Pancreas (tissue), 10 donors: ENCODE results near the gene KANK3. TPM values are rescaled to one million over a fixed set of nuclear protein-coding genes. Genes with fewer than 3 reads are reported as not detected.

Experiments
- ATAC-seq, 4 donors: fragments of 200-7000 bp; cut with Tn5 transposase; one replicate each; pipeline versions ENCODE4 v1.8.0 to v1.9.1; 2020; ENCODE audit warnings: mild to moderate bottlenecking in 4 of 4, moderate library complexity in 4 of 4
- DNase-seq, 6 donors: peaks; one replicate each; pipeline ENCODE4 v3.0.0-alpha.2; 2020
- FAIRE-seq: peaks from 2 replicates; lab custom pipeline; 2012; peaks lifted over from hg19 to GRCh38; lab: Jason Lieb, UNC
- H3K27ac ChIP-seq, 4 donors: fragments of 200-600 bp; sonication (generic); 1 replicate in 3 of 4; 2 replicates in 1 of 4; pipeline versions ENCODE4 v1.5.0 to v1.8.0; 2020
- H3K27me3 ChIP-seq, 4 donors: fragments of 200-600 bp; one replicate each; pipeline ENCODE4 v1.8.0; 2021
- H3K36me3 ChIP-seq, 3 donors: fragments of 200-600 bp; sonication (generic) in 1 of 3; one replicate each; pipeline versions ENCODE4 v1.5.0 to v1.8.0; 2020 to 2021
- H3K4me1 ChIP-seq, 3 donors: fragments of 200-600 bp; one replicate each; pipeline ENCODE4 v1.8.0; 2021
- H3K4me3 ChIP-seq, 4 donors: fragments of 200-600 bp; sonication (generic) in 2 of 4; one replicate each; pipeline versions ENCODE4 v1.5.0 to v1.8.0; 2020 to 2021
- H3K9me3 ChIP-seq, 4 donors: fragments of 200-600 bp; one replicate each; pipeline ENCODE4 v1.8.0; 2021
- CTCF ChIP-seq, 4 donors: fragments of 200-600 bp; sonication (generic) in 3 of 4; IDR thresholded peaks; one replicate each; pipeline versions ENCODE4 v1.5.0 to v1.8.0; 2021; ENCODE audit warnings: antibody characterized with exemption in 4 of 4
- WGBS, 2 donors: extraction: QIAGEN DNeasy Blood & Tissue Kit; methylation state at CpG; one replicate each; pipeline ENCODE4 v1.1.7; 2013; 5-methylcytosine and 5-hydroxymethylcytosine counted together
- intact Hi-C, 3 donors: fragments of 100-400 bp; cut with DNase I; formaldehyde crosslinking; loops; one replicate each; pipeline versions ENCODE4 v1.11.1 to v1.14.2; 2022
- polyA plus RNA-seq, 2 donors: library from polyadenylated mRNA; stranded (reverse); fragments of 200-250 nt; gene quantifications; one replicate each; pipeline ENCODE4 v1.2.3, GENCODE V29; 2013
- total RNA-seq, 6 donors: library from RNA; stranded (reverse); fragmentation: NEBNext Ultra II Directional in 4 of 6; extraction: Animal tissue kit (Norgen Biotek cat#: 25700) in 4 of 6; gene quantifications; one replicate each; pipeline versions ENCODE4 v1.2.1 to v1.2.4, GENCODE V29; 2021 to 2023
- donor health status: healthy with polysubstance abuse.
- donor health status: DM: no; HTN: no; CAD: no; lungs with moderate emphysema.
- donor health status: DM: no; HTN: no; CAD: no.
- donor health status: control.
- donor health status: control.
- donor health status: Bipolar disorder and iron deficiency.
- donor health status: DM: yes; HTN: yes; CAD: no.
- donor health status: DM: no; HTN: no; CAD: no.
- donor health status: DM: no; HTN: no; CAD: no.
- donor health status: DM: yes; HTN: yes; CAD: no.

KANK3 gene
- total and polyA plus RNA-seq, 8 donors = 1.7 to 17.9 (median 2.0) TPM

GRCh38 chr19:8371011-8371804, 28.1 kb upstream of the KANK3 start:
- no peaks in the 10 kb centered on the region for H3K9me3 ChIP-seq
- peak in 4 of 6 donors; percentile 4 to 65 (median 34) for DNase-seq
- H3K27ac ChIP-seq = peak overlapping the region in 2 of 4 donors; percentile 8 to 13
- H3K36me3 ChIP-seq = peaks cover 0 to 47% (median 0%) of the 10 kb centered on the region in 3 donors
- peaks cover 12 to 28% (median 22%) of the 10 kb centered on the region in 3 donors for H3K4me1 ChIP-seq
- H3K27me3 ChIP-seq = no peaks in the 10 kb centered on the region
- 84 to 85% methylated on average over 27 to 28 of the region's 28 CpGs for WGBS, 2 donors
- no peak overlapping the region for H3K4me3 ChIP-seq
- TF ChIP-seq CTCF (IDR thresholded peaks at IDR 0.05) = no peak
- no peak for ATAC-seq
- no peak for FAIRE-seq
- intact Hi-C loops = no loop called here

GRCh38 chr19:8370176-8371010, 27.3 kb upstream of the KANK3 start:
- Histone ChIP-seq H3K9me3 (no peaks in the 10 kb centered on the region), H3K27me3 (no peaks in the 10 kb centered on the region), H3K4me3 (no peak overlapping the region), H3K36me3 (peaks cover 0 to 47% (median 0%) of the 10 kb centered on the region in 3 donors), H3K4me1 (peaks cover 12 to 28% (median 22%) of the 10 kb centered on the region in 3 donors), H3K27ac (peak overlapping the region in 1 of 4 donors; percentile 8)
- FAIRE-seq (no peak), ATAC-seq (no peak), DNase-seq (peak in 3 of 6 donors; percentile 10 to 20 (median 15))
- no peak for TF ChIP-seq CTCF (IDR thresholded peaks at IDR 0.05)
- intact Hi-C loops = no loop called here
- 64 to 71% methylated on average over 19 of the region's 19 CpGs for WGBS, 2 donors

- H3K27me3 ChIP-seq = no peaks in the 10 kb centered on the region
- peak; percentile 52 to 78 (median 70) for ATAC-seq
- H3K9me3 ChIP-seq = no peaks in the 10 kb centered on the region
- FAIRE-seq = no peak
- H3K36me3 ChIP-seq = peaks cover 0 to 29% (median 0%) of the 10 kb centered on the region in 3 donors
- no peak for TF ChIP-seq CTCF (IDR thresholded peaks at IDR 0.05)
- DNase-seq = peak; percentile 94 to 99 (median 98)
- peaks cover 31 to 34% (median 33%) of the 10 kb centered on the region in 3 donors for H3K4me1 ChIP-seq
- WGBS, 2 donors = 17 to 19% methylated on average over 20 to 23 of the region's 23 CpGs
- peak overlapping the region in 2 of 4 donors; percentile 23 to 93 for H3K4me3 ChIP-seq
- intact Hi-C loops = no loop called here
- H3K27ac ChIP-seq = peak overlapping the region; percentile 41 to 81 (median 70)
Measured at GRCh38 chr19:8367327-8368001, 24.4 kb upstream of the KANK3 start.

GRCh38 chr19:8366961-8367326, 23.9 kb upstream of the KANK3 start:
- no peak for TF ChIP-seq CTCF (IDR thresholded peaks at IDR 0.05)
- Histone ChIP-seq H3K36me3 (peaks cover 0 to 27% (median 0%) of the 10 kb centered on the region in 3 donors), H3K9me3 (no peaks in the 10 kb centered on the region), H3K27me3 (no peaks in the 10 kb centered on the region), H3K4me1 (peaks cover 34 to 37% (median 37%) of the 10 kb centered on the region in 3 donors), H3K4me3 (peak overlapping the region in 2 of 4 donors; percentile 23 to 93), H3K27ac (peak overlapping the region; percentile 41 to 81 (median 70))
- FAIRE-seq = no peak
- peak in 3 of 6 donors; percentile 63 to 87 (median 83) for DNase-seq
- 27 to 43% methylated on average over 13 of the region's 13 CpGs for WGBS, 2 donors
- peak; percentile 2 to 12 (median 9) for ATAC-seq
- intact Hi-C loops = no loop called here
